ENCODE results near the gene SHISA9.
A peak's percentile ranks its signal among the peaks of the same experiment; 100 is the strongest.

Gene SHISA9

GRCh38 chr16:13032911-13033310 lies 131.5 kb downstream of the SHISA9 start:
- no peak for DNase-seq

DNA sequence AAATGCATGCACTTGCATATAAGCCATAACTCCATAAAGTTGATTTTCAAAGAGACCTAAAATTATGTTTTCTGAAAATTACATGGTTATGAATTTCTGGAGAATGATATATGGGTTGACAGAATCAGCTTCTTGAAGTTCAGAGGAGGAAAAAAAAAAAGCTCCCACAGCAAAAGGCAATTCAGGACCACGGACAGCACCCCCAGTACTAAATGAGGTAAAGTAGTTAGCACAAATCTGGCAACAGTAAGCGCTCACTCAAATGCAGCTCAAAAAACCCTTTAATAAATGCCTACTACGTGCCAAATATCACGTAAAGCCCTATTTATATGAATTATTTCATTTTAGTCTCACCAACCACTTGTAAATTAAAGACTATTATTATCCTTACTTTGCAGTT lies 135.2 kb downstream of the SHISA9 start:
- DNase-seq: peak; percentile 7

- no peak for DNase-seq
These were observed 137.2 kb downstream of the SHISA9 start for GRCh38 chr16:13038591-13038990.

DNA sequence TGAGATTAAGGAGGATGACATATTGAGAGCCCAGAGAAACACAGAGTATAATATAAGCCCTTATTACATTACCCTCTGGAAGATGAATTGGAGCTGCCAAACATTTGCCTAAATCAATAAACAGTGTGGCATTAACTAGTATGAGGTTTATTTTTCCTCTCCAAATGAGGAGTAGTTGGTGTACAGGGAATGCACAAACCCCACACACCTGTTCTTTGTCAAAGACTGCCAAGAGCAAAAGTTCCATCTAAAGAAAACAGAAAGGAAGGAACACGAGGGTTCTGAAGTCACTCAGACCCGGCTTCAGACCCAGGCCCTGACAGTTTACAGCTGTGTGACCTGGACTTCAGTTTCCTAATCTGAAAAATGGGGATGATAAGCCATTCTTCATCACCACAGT lies 138.1 kb downstream of the SHISA9 start:
- DNase-seq: no peak

GRCh38 chr16:13041180-13041579 lies 139.8 kb downstream of the SHISA9 start:
- DNase-seq: no peak

- no peak for DNase-seq
These were observed 140.4 kb downstream of the SHISA9 start for GRCh38 chr16:13041646-13042290.

GRCh38 chr16:13042291-13042685 lies 140.9 kb downstream of the SHISA9 start:
- DNase-seq: no peak

- no peak for DNase-seq
These were observed 144.8 kb downstream of the SHISA9 start for GRCh38 chr16:13046061-13046821.

GRCh38 chr16:13047276-13047675 lies 145.9 kb downstream of the SHISA9 start:
- DNase-seq: no peak

- no peak for DNase-seq
These were observed 148.3 kb downstream of the SHISA9 start for GRCh38 chr16:13049688-13050087.

- DNase-seq: no peak
These were observed 151.0 kb downstream of the SHISA9 start for GRCh38 chr16:13052431-13052830.

- DNase-seq: no peak
These were observed 154.1 kb downstream of the SHISA9 start for GRCh38 chr16:13055480-13055879.

GRCh38 chr16:13056607-13057006 lies 155.2 kb downstream of the SHISA9 start:
- no peak for DNase-seq

- DNase-seq: no peak
These were observed 159.5 kb downstream of the SHISA9 start for GRCh38 chr16:13060932-13061331.

GRCh38 chr16:13061691-13062090 lies 160.3 kb downstream of the SHISA9 start:
- DNase-seq: no peak

DNA sequence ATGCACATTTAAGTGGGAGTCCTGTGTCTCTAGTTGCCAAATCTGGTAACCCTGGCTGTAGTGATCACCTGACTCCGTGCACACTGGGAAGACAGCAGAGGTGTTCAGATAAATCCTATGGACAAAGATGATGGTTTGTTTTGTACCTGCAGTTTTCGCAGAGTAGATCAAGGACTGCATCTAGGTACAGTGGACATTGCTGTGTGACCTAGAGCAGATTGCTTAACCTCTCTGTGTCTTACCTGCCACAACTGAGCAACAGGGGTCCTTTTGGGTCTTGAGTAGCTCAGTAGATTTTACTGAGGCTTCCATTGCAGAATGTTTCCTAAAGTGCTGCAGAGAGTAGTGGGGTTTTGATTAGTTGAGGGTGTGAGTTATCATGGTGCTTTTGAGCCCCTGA lies 160.8 kb downstream of the SHISA9 start:
- no peak for DNase-seq

- no peak for DNase-seq
These were observed 162.1 kb downstream of the SHISA9 start for GRCh38 chr16:13063457-13063856.

DNA sequence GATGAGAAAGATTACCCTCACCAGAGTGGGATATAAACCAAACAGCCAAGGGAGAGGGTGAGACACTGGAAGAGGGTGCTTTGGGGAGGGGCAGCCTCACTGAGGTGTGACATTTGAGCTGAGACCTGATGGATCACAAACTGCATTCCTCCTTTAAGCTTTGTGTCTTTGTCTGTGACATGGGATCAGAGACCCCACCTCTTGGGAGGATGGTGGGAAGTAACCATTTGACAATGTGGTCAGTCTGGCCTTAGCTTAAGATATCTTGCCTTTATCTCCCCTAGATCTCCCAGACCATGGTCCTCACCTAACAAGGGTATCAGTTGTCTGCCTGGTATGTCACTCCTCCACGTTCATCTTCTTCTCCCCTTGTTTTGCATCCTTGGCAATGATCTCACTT lies 163.4 kb downstream of the SHISA9 start:
- DNase-seq: no peak

- DNase-seq: no peak
These were observed 166.2 kb downstream of the SHISA9 start for GRCh38 chr16:13067648-13068047.

- no peak for DNase-seq
These were observed 167.7 kb downstream of the SHISA9 start for GRCh38 chr16:13068912-13069583.

- no peak for DNase-seq
These were observed 168.9 kb downstream of the SHISA9 start for GRCh38 chr16:13070268-13070667.

DNA sequence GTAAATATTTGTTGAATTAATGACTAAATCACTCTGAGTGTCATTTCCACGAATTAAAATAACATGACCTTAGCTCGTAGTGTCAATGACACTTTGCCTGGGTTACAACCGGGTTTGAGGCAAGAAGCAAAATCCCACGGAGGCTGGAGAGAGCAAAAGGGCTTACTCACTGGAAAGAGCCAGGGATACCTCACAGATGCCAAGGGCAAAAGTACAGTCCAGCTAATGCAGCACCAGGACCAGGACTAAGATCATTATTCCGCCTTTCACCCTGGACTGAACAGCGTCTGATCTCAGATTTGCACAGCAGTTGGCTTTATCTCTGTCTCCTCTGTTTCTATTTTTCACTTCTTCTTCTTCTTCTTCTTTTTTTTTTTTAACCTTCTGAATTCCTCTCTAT lies 175.5 kb downstream of the SHISA9 start:
- DNase-seq: no peak

DNA sequence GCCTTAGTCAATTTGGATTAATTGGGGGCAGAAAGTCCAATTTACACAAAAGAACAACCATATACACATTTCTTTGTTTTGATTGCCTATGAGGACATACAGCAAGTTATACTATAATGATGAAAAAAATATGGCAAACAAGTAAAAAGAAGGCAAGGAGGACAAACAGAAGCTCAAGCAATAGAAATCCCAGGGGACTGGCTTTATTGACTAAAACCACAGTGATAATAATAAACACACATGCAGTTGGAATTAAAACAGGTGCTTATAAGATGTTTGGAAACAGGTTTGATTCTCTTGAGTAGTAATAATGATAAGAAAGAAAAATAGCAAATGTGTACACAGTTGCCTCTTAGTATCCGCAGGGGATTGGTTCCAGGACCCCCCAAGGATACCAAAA lies 176.4 kb downstream of the SHISA9 start:
- DNase-seq: no peak

DNA sequence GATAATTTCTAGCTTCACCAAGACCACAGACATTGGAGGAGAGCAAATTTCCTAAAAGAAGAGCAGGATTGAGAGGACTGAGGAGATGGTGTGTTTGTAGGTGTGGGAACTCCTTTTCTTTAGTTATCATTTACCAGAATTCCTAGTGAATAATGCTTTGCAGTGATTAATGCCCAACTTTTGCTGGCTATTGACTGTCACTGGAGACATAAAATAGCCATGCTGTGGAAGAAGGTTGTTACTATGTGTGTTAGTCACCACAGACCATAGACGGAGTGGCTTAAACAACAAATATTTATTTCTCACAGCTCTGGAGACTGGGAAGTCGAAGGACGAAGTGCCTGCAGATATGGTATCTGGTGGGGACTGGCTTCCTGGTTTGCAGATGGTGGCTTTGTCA lies 179.1 kb downstream of the SHISA9 start:
- DNase-seq: no peak
